ENCODE data around the gene AMOTL2. TPM values are rescaled to one million over a fixed set of nuclear protein-coding genes. Genes with fewer than 3 reads are reported as not detected.

The AMOTL2 gene
- total RNA-seq, 2 experiments from 2014 or later, result not detected

DNA sequence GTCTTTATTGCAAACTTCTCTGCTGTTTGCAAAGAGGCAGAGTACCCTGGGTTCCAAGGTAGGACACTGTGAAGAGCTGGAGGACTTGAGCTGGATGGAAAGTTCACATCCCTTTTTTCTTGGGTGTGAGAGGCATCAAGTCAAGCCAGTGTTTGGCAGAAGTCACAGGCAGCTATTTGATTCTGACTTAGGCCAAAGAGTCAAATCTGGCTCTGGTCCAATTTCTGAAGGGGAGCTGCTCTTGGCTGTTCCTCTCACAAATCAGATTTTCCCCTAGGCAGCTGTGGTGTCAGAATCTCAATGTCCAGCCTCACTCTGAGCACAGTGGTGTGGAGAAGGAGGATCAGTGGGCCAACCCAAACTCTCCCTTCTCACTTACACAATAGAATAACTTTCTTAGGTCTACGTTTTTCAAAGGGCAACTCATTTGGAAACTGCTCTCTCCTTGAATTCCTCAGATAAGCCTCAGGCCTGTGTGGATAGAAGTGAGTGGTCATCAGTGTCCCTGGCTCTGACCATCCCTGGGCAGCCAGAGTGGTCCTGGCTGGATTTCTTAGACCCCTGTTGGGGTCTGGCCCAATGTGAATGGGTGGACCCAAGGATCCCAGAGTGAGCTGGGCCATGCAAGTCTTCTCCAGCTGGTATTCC lies 18.2 kb upstream of the AMOTL2 start:
- no peaks in the 10 kb centered on the region for H3K9me3 Mint-ChIP-seq
- H3K4me1 Mint-ChIP-seq, result no peaks in the 10 kb centered on the region
- ChIA-PET POLR2A (no interaction called here), CTCF (interaction anchor here (1.4 kb wide), 1 partner anchor 10 kb away, joined by 6 read pairs; no protein-coding TSS in a partner anchor)
- no peaks in the 10 kb centered on the region for H3K36me3 Mint-ChIP-seq (ENCODE audit: low read depth)
- peaks cover 19% of the 10 kb centered on the region for H3K27me3 Mint-ChIP-seq
- no peak overlapping the region for H3K4me3 Mint-ChIP-seq
- H3K27ac Mint-ChIP-seq, result no peak overlapping the region
- no peak for DNase-seq

DNA sequence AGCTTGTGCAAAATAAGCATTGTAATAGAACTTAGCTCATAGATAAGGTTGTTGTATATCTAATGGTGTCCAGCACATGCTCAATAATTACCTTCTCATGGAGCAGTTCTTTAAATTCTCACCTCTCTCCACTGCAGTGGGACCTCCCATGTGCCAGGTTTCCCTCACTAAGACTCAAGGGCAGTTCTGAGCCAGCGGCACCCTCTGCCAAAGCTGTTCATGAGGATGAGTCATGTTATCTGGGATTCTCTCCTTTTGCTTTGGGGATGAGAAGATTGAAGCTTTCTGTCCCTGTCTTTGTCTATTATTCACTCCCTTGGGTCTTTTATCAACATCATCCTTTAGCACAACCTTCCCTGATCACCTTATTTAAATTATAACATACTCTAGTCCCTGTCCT lies 15.6 kb upstream of the AMOTL2 start:
- H3K4me1 Mint-ChIP-seq, result no peaks in the 10 kb centered on the region
- ChIA-PET CTCF (no interaction called here), POLR2A (no interaction called here)
- H3K9me3 Mint-ChIP-seq, result no peaks in the 10 kb centered on the region
- H3K27ac Mint-ChIP-seq, result no peak overlapping the region
- H3K4me3 Mint-ChIP-seq, result no peak overlapping the region
- H3K36me3 Mint-ChIP-seq (ENCODE audit: low read depth), result no peaks in the 10 kb centered on the region
- no peak for DNase-seq
- H3K27me3 Mint-ChIP-seq, result peaks cover 24% of the 10 kb centered on the region

GRCh38 chr3:134388788-134389485 lies 14.7 kb upstream of the AMOTL2 start:
- no peak for DNase-seq
- ChIA-PET POLR2A (no interaction called here), CTCF (no interaction called here)
- H3K4me3 Mint-ChIP-seq, result no peak overlapping the region
- H3K9me3 Mint-ChIP-seq, result no peaks in the 10 kb centered on the region
- H3K27me3 Mint-ChIP-seq, result peaks cover 24% of the 10 kb centered on the region
- no peak overlapping the region for H3K27ac Mint-ChIP-seq
- no peaks in the 10 kb centered on the region for H3K4me1 Mint-ChIP-seq
- H3K36me3 Mint-ChIP-seq (ENCODE audit: low read depth), result no peaks in the 10 kb centered on the region

DNA sequence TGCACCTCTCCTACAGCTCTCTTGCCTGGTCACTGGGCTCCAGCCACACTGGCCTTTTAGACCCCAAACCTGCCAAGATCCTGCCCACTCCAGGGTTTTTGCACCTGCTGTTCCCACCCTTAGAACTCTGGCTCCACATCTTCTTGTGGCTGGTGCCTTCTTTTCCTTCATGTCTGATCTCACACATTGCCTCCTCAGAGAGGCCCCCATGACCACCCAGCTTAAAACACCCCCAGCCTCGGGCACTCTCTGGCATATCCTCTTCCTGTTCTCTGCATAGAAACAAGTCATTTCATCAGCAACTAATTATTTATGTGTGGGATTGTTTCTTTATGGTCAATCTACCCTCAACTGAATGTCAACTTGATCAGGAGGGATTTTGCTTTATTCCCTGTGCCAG lies 14.0 kb upstream of the AMOTL2 start:
- peaks cover 24% of the 10 kb centered on the region for H3K27me3 Mint-ChIP-seq
- no peaks in the 10 kb centered on the region for H3K36me3 Mint-ChIP-seq (ENCODE audit: low read depth)
- no peaks in the 10 kb centered on the region for H3K4me1 Mint-ChIP-seq
- H3K9me3 Mint-ChIP-seq, result no peaks in the 10 kb centered on the region
- H3K27ac Mint-ChIP-seq, result no peak overlapping the region
- no peak for DNase-seq
- POLR2A ChIA-PET, result no interaction called here
- CTCF ChIA-PET, result interaction anchor here (1.4 kb wide), 1 partner anchor 72 kb away, joined by 3 read pairs; no protein-coding TSS in a partner anchor
- H3K4me3 Mint-ChIP-seq, result no peak overlapping the region

DNA sequence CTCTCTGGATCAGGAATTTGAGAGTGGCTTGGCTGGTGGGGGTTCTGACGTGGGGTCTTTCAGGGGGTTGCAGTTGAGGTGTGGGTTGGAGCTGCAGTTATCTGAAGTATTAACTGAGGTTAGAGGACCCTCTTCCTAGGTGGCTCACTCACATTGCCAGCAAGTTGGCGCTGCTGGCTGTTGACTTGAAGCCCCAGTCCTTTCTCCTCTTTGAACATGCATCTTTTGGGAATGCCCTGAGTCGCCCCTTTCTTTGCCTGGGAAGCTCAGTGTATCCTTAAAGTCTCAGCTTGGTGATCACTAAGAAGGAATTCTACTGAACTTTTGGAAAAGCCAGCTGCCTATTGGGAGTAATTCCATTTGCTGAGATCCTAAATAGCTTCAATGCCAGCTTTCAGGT lies 13.0 kb upstream of the AMOTL2 start:
- ChIA-PET CTCF (interaction anchor here (1.0 to 1.4 kb wide), 2 partner anchors 73 to 92 kb away, joined by 3 read pairs; no protein-coding TSS in a partner anchor), POLR2A (no interaction called here)
- Mint-ChIP-seq H3K27me3 (peaks cover 24% of the 10 kb centered on the region), H3K4me1 (no peaks in the 10 kb centered on the region), H3K27ac (no peak overlapping the region), H3K9me3 (no peaks in the 10 kb centered on the region), H3K36me3 (ENCODE audit: low read depth) (no peaks in the 10 kb centered on the region), H3K4me3 (no peak overlapping the region)
- DNase-seq, result no peak

DNA sequence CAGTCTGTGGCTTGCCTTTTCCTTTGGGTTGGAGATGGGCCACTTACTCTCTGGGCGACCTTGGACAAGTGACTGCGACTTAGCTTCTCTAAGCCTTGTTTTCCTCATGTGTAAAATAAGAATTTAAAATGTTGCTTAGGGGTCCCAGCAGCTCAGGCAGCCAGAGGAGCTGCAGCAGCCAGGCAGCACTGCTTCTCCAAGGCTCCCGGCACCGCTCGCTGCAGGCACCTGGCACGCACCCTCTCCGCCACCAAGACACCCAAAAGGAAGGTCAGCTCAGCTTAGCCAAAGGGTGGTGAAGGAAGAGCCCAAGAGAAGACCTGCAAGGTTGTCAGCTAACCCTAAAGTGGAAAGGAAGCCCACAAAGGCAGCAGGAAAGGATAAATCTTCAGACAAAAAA lies 10.7 kb upstream of the AMOTL2 start:
- H3K4me1 Mint-ChIP-seq, result no peaks in the 10 kb centered on the region
- no peaks in the 10 kb centered on the region for H3K9me3 Mint-ChIP-seq
- no peak for DNase-seq
- no peak overlapping the region for H3K4me3 Mint-ChIP-seq
- H3K36me3 Mint-ChIP-seq (ENCODE audit: low read depth), result no peaks in the 10 kb centered on the region
- H3K27me3 Mint-ChIP-seq, result peaks cover 34% of the 10 kb centered on the region
- ChIA-PET POLR2A (no interaction called here), CTCF (no interaction called here)
- H3K27ac Mint-ChIP-seq, result no peak overlapping the region

DNA sequence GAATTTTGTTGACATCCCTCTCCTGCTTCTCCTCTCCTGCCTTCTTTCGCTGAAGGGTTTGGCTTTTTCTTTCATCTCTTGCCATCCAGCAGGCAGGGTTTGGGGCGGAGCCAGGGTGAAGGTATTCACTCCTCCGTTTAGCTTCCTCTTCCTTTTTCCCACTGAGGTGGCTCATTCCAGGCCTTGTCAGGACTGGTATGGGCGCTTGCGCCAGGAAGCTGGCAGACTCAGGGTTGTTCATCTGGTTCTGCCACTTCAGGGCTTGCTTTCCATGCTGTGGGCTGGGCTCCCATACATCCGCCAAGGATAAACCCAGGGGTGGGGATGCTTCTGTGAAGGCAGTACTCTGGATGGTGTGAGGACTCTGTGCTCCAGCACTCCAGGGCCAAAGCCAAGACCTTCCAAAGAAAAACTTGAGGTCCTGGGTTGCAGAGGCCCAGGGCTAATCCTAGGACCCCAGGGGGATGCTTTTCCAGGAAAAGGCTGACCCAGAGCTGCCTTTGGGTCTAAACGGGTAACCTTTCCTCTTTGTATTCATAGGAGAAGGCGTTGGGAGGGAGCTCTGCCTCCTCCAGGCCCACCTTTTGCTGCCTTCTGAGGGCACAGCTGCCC lies 7.7 kb upstream of the AMOTL2 start:
- Mint-ChIP-seq H3K4me1 (no peaks in the 10 kb centered on the region), H3K27me3 (peaks cover 38% of the 10 kb centered on the region), H3K9me3 (no peaks in the 10 kb centered on the region), H3K27ac (no peak overlapping the region), H3K4me3 (no peak overlapping the region), H3K36me3 (ENCODE audit: low read depth) (no peaks in the 10 kb centered on the region)
- DNase-seq, result no peak
- ChIA-PET POLR2A (no interaction called here), CTCF (no interaction called here)

- CTCF ChIA-PET, result no interaction called here
- POLR2A ChIA-PET, result no interaction called here
- Mint-ChIP-seq H3K36me3 (ENCODE audit: low read depth) (no peaks in the 10 kb centered on the region), H3K4me3 (no peak overlapping the region), H3K9me3 (no peaks in the 10 kb centered on the region), H3K4me1 (no peaks in the 10 kb centered on the region), H3K27me3 (peaks cover 44% of the 10 kb centered on the region), H3K27ac (no peak overlapping the region)
- no peak for DNase-seq
Observed at GRCh38 chr3:134381076-134381475, 6.8 kb upstream of the AMOTL2 start.

GRCh38 chr3:134380249-134380648 lies 6.0 kb upstream of the AMOTL2 start:
- POLR2A ChIA-PET, result no interaction called here
- no peak overlapping the region for H3K27ac Mint-ChIP-seq
- no peak overlapping the region for H3K4me3 Mint-ChIP-seq
- no peaks in the 10 kb centered on the region for H3K9me3 Mint-ChIP-seq
- no peak for DNase-seq
- no peaks in the 10 kb centered on the region for H3K4me1 Mint-ChIP-seq
- no peaks in the 10 kb centered on the region for H3K36me3 Mint-ChIP-seq (ENCODE audit: low read depth)
- H3K27me3 Mint-ChIP-seq, result peaks cover 49% of the 10 kb centered on the region
- CTCF ChIA-PET, result no interaction called here

GRCh38 chr3:134378818-134379217 lies 4.6 kb upstream of the AMOTL2 start:
- peaks cover 10% of the 10 kb centered on the region for H3K4me1 Mint-ChIP-seq
- no peak for DNase-seq
- H3K36me3 Mint-ChIP-seq (ENCODE audit: low read depth), result no peaks in the 10 kb centered on the region
- H3K9me3 Mint-ChIP-seq, result no peaks in the 10 kb centered on the region
- H3K4me3 Mint-ChIP-seq, result no peak overlapping the region
- no peak overlapping the region for H3K27ac Mint-ChIP-seq
- CTCF ChIA-PET, result interaction anchor here (0.7 kb wide), 1 partner anchor 71 kb away, joined by 4 read pairs; no protein-coding TSS in a partner anchor
- H3K27me3 Mint-ChIP-seq, result peaks cover 58% of the 10 kb centered on the region
- POLR2A ChIA-PET, result no interaction called here

GRCh38 chr3:134378384-134378783 lies 4.1 kb upstream of the AMOTL2 start:
- POLR2A ChIA-PET, result no interaction called here
- peaks cover 59% of the 10 kb centered on the region for H3K27me3 Mint-ChIP-seq

GRCh38 chr3:134377896-134378295 lies 3.6 kb upstream of the AMOTL2 start:
- no peaks in the 10 kb centered on the region for H3K9me3 Mint-ChIP-seq
- peaks cover 10% of the 10 kb centered on the region for H3K4me1 Mint-ChIP-seq
- no peak for DNase-seq
- no peak overlapping the region for H3K4me3 Mint-ChIP-seq
- no peak overlapping the region for H3K27ac Mint-ChIP-seq
- no peaks in the 10 kb centered on the region for H3K36me3 Mint-ChIP-seq (ENCODE audit: low read depth)
- ChIA-PET CTCF (no interaction called here), POLR2A (no interaction called here)
- peaks cover 64% of the 10 kb centered on the region for H3K27me3 Mint-ChIP-seq

More at GRCh38 chr3:134378384-134378783, 4.1 kb upstream of the AMOTL2 start:
- Mint-ChIP-seq H3K4me1 (peaks cover 10% of the 10 kb centered on the region), H3K27ac (no peak overlapping the region), H3K36me3 (ENCODE audit: low read depth) (no peaks in the 10 kb centered on the region), H3K4me3 (no peak overlapping the region), H3K9me3 (no peaks in the 10 kb centered on the region)
- no peak for DNase-seq
- CTCF ChIA-PET, result interaction anchor here (0.7 kb wide), 1 partner anchor 71 kb away, joined by 4 read pairs; no protein-coding TSS in a partner anchor

DNA sequence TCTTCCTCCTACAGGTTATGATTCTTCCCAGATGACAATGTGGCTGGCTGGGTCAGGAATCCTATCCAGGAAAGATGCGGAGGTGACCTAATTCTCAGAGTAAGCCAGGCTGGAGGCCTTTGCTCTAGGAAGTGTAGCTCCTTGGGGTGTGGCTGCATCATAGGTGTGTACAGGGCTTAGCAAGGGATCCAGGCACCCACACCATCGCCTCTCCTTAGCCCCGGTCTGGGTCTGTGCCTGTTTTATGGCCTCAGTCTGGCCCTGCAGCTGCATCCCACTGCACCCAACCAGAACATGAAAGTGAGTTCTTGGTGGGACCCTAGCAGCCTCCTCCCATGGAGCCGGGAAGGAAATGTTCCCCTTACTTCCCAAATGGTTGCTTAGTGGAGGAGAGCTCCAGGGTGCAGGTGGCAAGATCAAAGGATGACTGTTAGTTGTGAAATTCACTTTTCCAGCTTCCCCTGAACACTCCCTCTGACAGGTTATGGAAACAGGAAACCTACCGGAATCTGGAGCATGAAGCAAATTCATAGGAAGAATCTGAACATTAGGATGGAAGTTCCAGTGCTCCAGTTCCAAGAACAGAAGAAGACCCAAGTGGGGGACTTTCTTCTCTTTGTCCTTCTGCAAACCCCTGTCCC lies 2.7 kb upstream of the AMOTL2 start:
- H3K4me3 Mint-ChIP-seq, result no peak overlapping the region
- CTCF ChIA-PET, result no interaction called here
- peaks cover 10% of the 10 kb centered on the region for H3K4me1 Mint-ChIP-seq
- no peak overlapping the region for H3K27ac Mint-ChIP-seq
- DNase-seq, result no peak
- H3K9me3 Mint-ChIP-seq, result no peaks in the 10 kb centered on the region
- H3K27me3 Mint-ChIP-seq, result peaks cover 73% of the 10 kb centered on the region
- POLR2A ChIA-PET, result no interaction called here
- H3K36me3 Mint-ChIP-seq (ENCODE audit: low read depth), result no peaks in the 10 kb centered on the region
